Nephron progenitor cell (in vitro differentiated cells): ENCODE data around the gene FGF12.
"Not testable (repeated sequence)": the region's sequence is repeated elsewhere in the genome, so short reads cannot be mapped to it uniquely, and the experiment has no call there.

ENCODE experiments used
- DNase-seq: peaks from one replicate; pipeline ENCODE4 v3.0.0; 2021
- H3K27ac Mint-ChIP-seq: 2 replicates; pipeline ENCODE4 v1.8.0; 2021; ENCODE audit warnings: mild to moderate bottlenecking, moderate library complexity, mixed read lengths
- H3K27me3 Mint-ChIP-seq: 2 replicates; pipeline ENCODE4 v1.8.0; 2021; ENCODE audit warnings: mild to moderate bottlenecking, low read depth, mixed read lengths; ENCODE audit not compliant: poor library complexity
- H3K36me3 Mint-ChIP-seq: 2 replicates; pipeline ENCODE4 v1.8.0; 2021; ENCODE audit warnings: low read depth, mixed read lengths
- H3K4me1 Mint-ChIP-seq: 2 replicates; pipeline ENCODE4 v1.8.0; 2021; ENCODE audit warnings: mixed read lengths
- H3K4me3 Mint-ChIP-seq: 2 replicates; pipeline ENCODE4 v1.8.0; 2021; ENCODE audit warnings: mild to moderate bottlenecking, moderate library complexity, mixed read lengths
- H3K9me3 Mint-ChIP-seq: 2 replicates; pipeline ENCODE4 v1.8.0; 2021; ENCODE audit warnings: mild to moderate bottlenecking, moderate library complexity, mixed read lengths
- CTCF ChIP-seq: fragments of 200-600 bp; sonication (generic); IDR thresholded peaks from 2 replicates; pipeline ENCODE4 v1.5.0; 2021; ENCODE audit warnings: antibody characterized with exemption

FGF12 gene

GRCh38 chr3:192727032-192727847 is at the start of gene FGF12:
FGF12 (minus strand) TSS chr3:192727541.
- peaks cover 53% of the 10 kb centered on the region for H3K27me3 Mint-ChIP-seq
- no peak for TF ChIP-seq CTCF
- H3K4me3 Mint-ChIP-seq: peak within 1 kb of the TSS; percentile 76
- H3K9me3 Mint-ChIP-seq: no peaks in the 10 kb centered on the region
- no peak within 1 kb of the TSS for H3K27ac Mint-ChIP-seq
- H3K36me3 Mint-ChIP-seq: no peaks in the 10 kb centered on the region
- peaks cover 16% of the 10 kb centered on the region for H3K4me1 Mint-ChIP-seq
- peak; percentile 95 for DNase-seq

- H3K27me3 Mint-ChIP-seq, H3K4me1 Mint-ChIP-seq, DNase-seq, H3K4me3 Mint-ChIP-seq, H3K27ac Mint-ChIP-seq, H3K36me3 Mint-ChIP-seq: not testable (repeated sequence)
- H3K9me3 Mint-ChIP-seq: peaks cover 29% of the 10 kb centered on the region
Observed at GRCh38 chr3:192774341-192774740, 47.0 kb upstream of the FGF12 start.

- H3K4me1 Mint-ChIP-seq: no peaks in the 10 kb centered on the region
- no peaks in the 10 kb centered on the region for H3K36me3 Mint-ChIP-seq
- H3K4me3 Mint-ChIP-seq: no peak overlapping the region
Observed at GRCh38 chr3:192772240-192772894, 45.0 kb upstream of the FGF12 start.

GRCh38 chr3:192758654-192759053 is 31.3 kb upstream of the FGF12 start:
- no peak overlapping the region for H3K27ac Mint-ChIP-seq
- no peaks in the 10 kb centered on the region for H3K4me1 Mint-ChIP-seq
- TF ChIP-seq CTCF: no peak
- no peaks in the 10 kb centered on the region for H3K36me3 Mint-ChIP-seq
- peaks cover 7% of the 10 kb centered on the region for H3K9me3 Mint-ChIP-seq
- no peak overlapping the region for H3K4me3 Mint-ChIP-seq
- peaks cover 3% of the 10 kb centered on the region for H3K27me3 Mint-ChIP-seq
- no peak for DNase-seq

More at GRCh38 chr3:192772240-192772894, 45.0 kb upstream of the FGF12 start:
- peak; percentile 36 for DNase-seq
- Mint-ChIP-seq H3K9me3 (peaks cover 26% of the 10 kb centered on the region), H3K27me3 (peaks cover 4% of the 10 kb centered on the region), H3K27ac (no peak overlapping the region)
- TF ChIP-seq CTCF: peak; percentile 44

GRCh38 chr3:192751148-192751547 is 23.8 kb upstream of the FGF12 start:
- Mint-ChIP-seq H3K27ac (no peak overlapping the region), H3K4me3 (no peak overlapping the region), H3K27me3 (peaks cover 6% of the 10 kb centered on the region), H3K4me1 (no peaks in the 10 kb centered on the region), H3K36me3 (no peaks in the 10 kb centered on the region), H3K9me3 (no peaks in the 10 kb centered on the region)
- DNase-seq: no peak
- no peak for TF ChIP-seq CTCF

GRCh38 chr3:192750201-192750600 is 22.9 kb upstream of the FGF12 start:
- Mint-ChIP-seq H3K27me3 (peaks cover 3% of the 10 kb centered on the region), H3K4me1 (peaks cover 1% of the 10 kb centered on the region), H3K9me3 (peaks cover 2% of the 10 kb centered on the region), H3K36me3 (no peaks in the 10 kb centered on the region), H3K27ac (no peak overlapping the region), H3K4me3 (no peak overlapping the region)
- no peak for TF ChIP-seq CTCF
- no peak for DNase-seq
